ENCODE data around the gene CACNA2D3.

- TF ChIP-seq CTCF (IDR thresholded peaks at IDR 0.05; ENCODE audit: insufficient read depth, low read depth, low read length), result no peak
- no peak for TF ChIP-seq EZH2 (IDR thresholded peaks at IDR 0.05; ENCODE audit: insufficient read depth, low read length)
These were observed 590.7 kb downstream of the CACNA2D3 start for GRCh38 chr3:54713031-54713430.
